ENCODE measurements around the gene ZBTB38. TPM values are rescaled to one million over a fixed set of nuclear protein-coding genes. Genes with fewer than 3 reads are reported as not detected.

ZBTB38 gene
- polyA plus RNA-seq, 4 donors, result 49.7 to 63.0 (median 59.4) TPM

GRCh38 chr3:141366285-141367037 is 1.8 kb upstream of the ZBTB38 start:
- DNase-seq (ENCODE audit: low read depth in 4 of 4, low spot score in 3 of 4), result no peak

- no peak for DNase-seq (ENCODE audit: low read depth in 4 of 4, low spot score in 3 of 4)
Observed at GRCh38 chr3:141367038-141367730, 1.1 kb upstream of the ZBTB38 start.

GRCh38 chr3:141368925-141369794 is 856 bp downstream of the ZBTB38 start:
- DNase-seq (ENCODE audit: low read depth in 4 of 4, low spot score in 3 of 4), result no peak

- DNase-seq (ENCODE audit: low read depth in 4 of 4, low spot score in 3 of 4), result peak in 1 of 4 donors; percentile 68
Observed at GRCh38 chr3:141370065-141370533, 1.8 kb downstream of the ZBTB38 start.

- DNase-seq (ENCODE audit: low read depth in 4 of 4, low spot score in 3 of 4), result no peak
Observed at GRCh38 chr3:141371882-141372281, 3.6 kb downstream of the ZBTB38 start.

- DNase-seq (ENCODE audit: low read depth in 4 of 4, low spot score in 3 of 4), result no peak
Observed at GRCh38 chr3:141372656-141373055, 4.4 kb downstream of the ZBTB38 start.

- DNase-seq (ENCODE audit: low read depth in 4 of 4, low spot score in 3 of 4), result no peak
Observed at GRCh38 chr3:141373232-141373631, 4.9 kb downstream of the ZBTB38 start.

- no peak for DNase-seq (ENCODE audit: low read depth in 4 of 4, low spot score in 3 of 4)
Observed at GRCh38 chr3:141373768-141374526, 5.6 kb downstream of the ZBTB38 start.

GRCh38 chr3:141375381-141376301 is 7.3 kb downstream of the ZBTB38 start:
- DNase-seq (ENCODE audit: low read depth in 4 of 4, low spot score in 3 of 4), result no peak

- no peak for DNase-seq (ENCODE audit: low read depth in 4 of 4, low spot score in 3 of 4)
Observed at GRCh38 chr3:141377377-141377776, 9.1 kb downstream of the ZBTB38 start.

GRCh38 chr3:141378556-141378955 is 10.3 kb downstream of the ZBTB38 start:
- DNase-seq (ENCODE audit: low read depth in 4 of 4, low spot score in 3 of 4), result no peak

GRCh38 chr3:141379250-141379966 is 11.1 kb downstream of the ZBTB38 start:
- no peak for DNase-seq (ENCODE audit: low read depth in 4 of 4, low spot score in 3 of 4)

- DNase-seq (ENCODE audit: low read depth in 4 of 4, low spot score in 3 of 4), result no peak
Observed at GRCh38 chr3:141380279-141380678, 12.0 kb downstream of the ZBTB38 start.

GRCh38 chr3:141380987-141381386 is 12.7 kb downstream of the ZBTB38 start:
- no peak for DNase-seq (ENCODE audit: low read depth in 4 of 4, low spot score in 3 of 4)

- DNase-seq (ENCODE audit: low read depth in 4 of 4, low spot score in 3 of 4), result no peak
Observed at GRCh38 chr3:141382571-141382970, 14.3 kb downstream of the ZBTB38 start.

- no peak for DNase-seq (ENCODE audit: low read depth in 4 of 4, low spot score in 3 of 4)
Observed at GRCh38 chr3:141383555-141384129, 15.3 kb downstream of the ZBTB38 start.

GRCh38 chr3:141384157-141384556 is 15.9 kb downstream of the ZBTB38 start:
- no peak for DNase-seq (ENCODE audit: low read depth in 4 of 4, low spot score in 3 of 4)

GRCh38 chr3:141384575-141384974 is 16.3 kb downstream of the ZBTB38 start:
- DNase-seq (ENCODE audit: low read depth in 4 of 4, low spot score in 3 of 4), result no peak

Data from right renal pelvis (tissue), 4 donors.